ENCODE measurements around the gene F10. TPM values are rescaled to one million over a fixed set of nuclear protein-coding genes. Genes with fewer than 3 reads are reported as not detected.
A peak's percentile ranks its signal among the peaks of the same experiment; 100 is the strongest.

Gene F10
- total RNA-seq, 2 donors from 2014 or later: 10.2 to 48.0 TPM

DNA sequence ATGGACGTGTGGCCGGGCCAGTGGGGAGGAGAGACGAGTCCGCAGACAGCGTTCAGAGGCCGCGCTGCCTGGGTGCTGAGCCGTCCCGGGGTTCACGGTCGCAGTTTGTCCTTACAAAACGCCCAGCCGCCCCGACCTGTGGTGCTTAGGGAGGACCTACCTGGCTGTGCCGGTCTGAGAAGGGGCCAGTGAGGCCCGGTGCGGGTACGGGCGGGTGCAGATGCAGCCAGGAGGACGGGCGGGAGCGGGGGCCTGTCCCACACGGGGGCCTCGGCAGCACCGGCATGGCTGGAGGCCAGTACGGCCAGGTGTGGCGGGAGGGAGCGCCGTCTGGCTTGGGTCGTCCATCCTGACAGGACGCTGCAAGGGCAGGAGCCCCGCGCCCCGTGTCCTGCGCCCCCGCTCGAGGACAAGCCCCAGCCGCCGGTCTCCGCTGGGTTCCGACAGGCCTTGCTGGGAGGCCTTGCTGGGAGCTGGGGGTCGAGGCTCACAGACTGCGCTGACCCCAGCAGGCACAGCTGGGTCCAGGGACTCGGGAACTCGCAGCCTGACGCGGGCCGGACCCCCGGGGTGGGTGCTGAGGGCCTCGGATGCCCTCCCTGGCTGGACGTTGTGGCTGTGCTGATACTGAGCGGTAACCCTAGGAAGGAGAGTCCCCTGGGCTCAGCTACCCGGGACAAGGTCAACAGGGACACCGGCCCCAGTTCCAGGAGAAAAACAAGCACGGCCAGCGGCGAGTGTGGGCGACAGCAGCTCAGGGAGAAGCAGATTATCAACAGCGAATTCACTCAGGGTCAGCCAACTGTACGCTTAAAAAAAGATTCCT, 30.6 kb downstream of the F10 start:
- H3K4me3 ChIP-seq: peak overlapping the region; percentile 24 to 25
- H3K27me3 ChIP-seq (replicated peaks; ENCODE audit: insufficient read depth): no peaks in the 10 kb centered on the region
- H3K27ac ChIP-seq: peak overlapping the region; percentile 75 to 76
- H3K9me3 ChIP-seq: no peaks in the 10 kb centered on the region
- peak; percentile 30 for DNase-seq (ENCODE audit: low spot score)
- H3K4me1 ChIP-seq (replicated peaks): no peaks in the 10 kb centered on the region
- TF ChIP-seq POLR2A (IDR thresholded peaks at IDR 0.05) (no peak), POLR2AphosphoS5 (IDR thresholded peaks at IDR 0.05) (no peak)
- TF ChIP-seq, protein P1, sequence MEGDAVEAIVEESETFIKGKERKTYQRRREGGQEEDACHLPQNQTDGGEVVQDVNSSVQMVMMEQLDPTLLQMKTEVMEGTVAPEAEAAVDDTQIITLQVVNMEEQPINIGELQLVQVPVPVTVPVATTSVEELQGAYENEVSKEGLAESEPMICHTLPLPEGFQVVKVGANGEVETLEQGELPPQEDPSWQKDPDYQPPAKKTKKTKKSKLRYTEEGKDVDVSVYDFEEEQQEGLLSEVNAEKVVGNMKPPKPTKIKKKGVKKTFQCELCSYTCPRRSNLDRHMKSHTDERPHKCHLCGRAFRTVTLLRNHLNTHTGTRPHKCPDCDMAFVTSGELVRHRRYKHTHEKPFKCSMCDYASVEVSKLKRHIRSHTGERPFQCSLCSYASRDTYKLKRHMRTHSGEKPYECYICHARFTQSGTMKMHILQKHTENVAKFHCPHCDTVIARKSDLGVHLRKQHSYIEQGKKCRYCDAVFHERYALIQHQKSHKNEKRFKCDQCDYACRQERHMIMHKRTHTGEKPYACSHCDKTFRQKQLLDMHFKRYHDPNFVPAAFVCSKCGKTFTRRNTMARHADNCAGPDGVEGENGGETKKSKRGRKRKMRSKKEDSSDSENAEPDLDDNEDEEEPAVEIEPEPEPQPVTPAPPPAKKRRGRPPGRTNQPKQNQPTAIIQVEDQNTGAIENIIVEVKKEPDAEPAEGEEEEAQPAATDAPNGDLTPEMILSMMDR (IDR thresholded peaks at IDR 0.05): no peak
- 16% methylated on average over 38 of the region's 60 CpGs for whole genome bisulfite sequencing
- H3K36me3 ChIP-seq: no peaks in the 10 kb centered on the region
- intact Hi-C loops (cut with DNase I): loop anchor here (10.0 kb wide), 2 partner anchors 142 to 342 kb away; partner anchors contain the start of genes DCUN1D2 and LAMP1

DNA sequence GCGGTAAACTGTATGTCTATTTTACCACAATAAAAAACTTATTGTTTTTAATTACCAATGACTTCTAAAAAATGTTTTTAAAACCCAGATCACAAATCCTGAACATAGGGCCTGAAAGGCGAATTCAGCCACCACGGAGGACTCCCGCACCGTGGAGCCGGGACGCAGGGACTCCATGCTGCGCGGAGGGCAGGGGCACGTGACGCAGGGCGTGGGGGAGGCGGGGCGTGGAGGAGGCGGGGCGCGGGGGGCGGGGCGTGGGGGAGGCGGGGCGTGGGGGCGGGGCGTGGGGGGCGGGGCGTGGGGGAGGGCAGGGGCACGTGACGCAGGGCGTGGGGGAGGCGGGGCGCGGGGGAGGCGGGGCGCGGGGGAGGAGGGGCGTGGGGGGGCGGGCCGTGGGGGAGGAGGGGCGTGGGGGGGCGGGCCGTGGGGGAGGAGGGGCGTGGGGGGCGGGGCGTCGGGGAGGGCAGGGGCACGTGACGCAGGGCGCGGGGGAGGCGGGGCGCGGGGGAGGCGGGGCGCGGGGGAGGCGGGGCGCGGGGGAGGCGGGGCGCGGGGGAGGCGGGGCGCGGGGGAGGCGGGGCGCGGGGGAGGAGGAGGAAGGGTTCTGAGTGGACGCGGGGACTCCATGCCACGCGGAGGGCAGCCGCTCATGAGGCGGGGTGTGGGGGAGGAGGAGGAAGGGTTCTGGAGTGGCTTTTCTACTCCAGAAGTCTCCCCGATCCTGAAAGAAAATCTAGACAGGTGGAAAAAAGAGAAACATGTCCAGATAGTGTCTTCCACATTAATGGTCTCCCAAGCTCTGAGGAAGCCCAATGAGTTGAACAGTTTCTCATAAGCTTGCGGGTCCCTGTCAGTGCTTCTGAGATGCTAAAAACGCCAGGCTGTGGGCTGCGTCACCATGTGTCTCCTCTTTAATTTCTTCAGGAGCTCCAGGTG, 31.5 kb downstream of the F10 start:
- TF ChIP-seq POLR2AphosphoS5 (IDR thresholded peaks at IDR 0.05): peak; percentile 81
- peak; percentile 62 for TF ChIP-seq POLR2A (IDR thresholded peaks at IDR 0.05)
- TF ChIP-seq, protein P1 (IDR thresholded peaks at IDR 0.05): no peak
- DNase-seq (ENCODE audit: low spot score): peak; percentile 76
- H3K27me3 ChIP-seq (replicated peaks; ENCODE audit: insufficient read depth): no peaks in the 10 kb centered on the region
- WGBS: 5% methylated on average over 23 of the region's 76 CpGs
- no peaks in the 10 kb centered on the region for H3K36me3 ChIP-seq
- intact Hi-C loops (cut with DNase I): loop anchor here (10.0 kb wide), 2 partner anchors 141 to 341 kb away; partner anchors contain the start of genes DCUN1D2 and LAMP1
- H3K4me3 ChIP-seq: peak overlapping the region; percentile 24 to 25
- H3K9me3 ChIP-seq: no peaks in the 10 kb centered on the region
- no peaks in the 10 kb centered on the region for H3K4me1 ChIP-seq (replicated peaks)
- peak overlapping the region; percentile 75 to 76 for H3K27ac ChIP-seq

DNA sequence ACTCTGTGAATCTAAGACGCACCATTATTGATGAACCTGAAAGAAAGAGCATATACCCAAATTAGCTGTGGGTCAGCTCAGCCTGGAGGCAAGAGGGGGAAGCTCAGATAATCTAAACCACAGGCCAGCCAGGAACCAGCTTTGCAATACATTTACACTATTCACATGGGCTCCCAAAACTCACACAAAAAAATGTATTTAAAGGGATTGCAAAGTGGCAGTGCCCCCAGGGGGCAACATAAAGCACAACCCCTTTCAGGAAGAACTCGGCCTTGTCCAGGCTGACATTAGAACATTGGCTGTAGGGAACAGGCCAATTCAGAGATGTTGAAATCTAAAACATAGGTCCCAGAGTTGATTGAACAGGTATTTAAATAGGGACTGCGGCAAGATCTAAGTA, 32.6 kb downstream of the F10 start:
- H3K36me3 ChIP-seq: no peaks in the 10 kb centered on the region
- no peak overlapping the region for H3K4me3 ChIP-seq
- no peaks in the 10 kb centered on the region for H3K4me1 ChIP-seq (replicated peaks)
- H3K27me3 ChIP-seq (replicated peaks; ENCODE audit: insufficient read depth): no peaks in the 10 kb centered on the region
- DNase-seq (ENCODE audit: low spot score): no peak
- intact Hi-C loops (cut with DNase I): loop anchor here (5.0 to 10.0 kb wide), 3 partner anchors 52 to 340 kb away; partner anchors contain the start of genes CUL4A, DCUN1D2, LAMP1 and PCID2
- H3K27ac ChIP-seq: no peak overlapping the region
- WGBS: 72% methylated on average over 3 of the region's 3 CpGs
- H3K9me3 ChIP-seq: no peaks in the 10 kb centered on the region
- no peak for TF ChIP-seq POLR2A (IDR thresholded peaks at IDR 0.05)
- no peak for TF ChIP-seq POLR2AphosphoS5 (IDR thresholded peaks at IDR 0.05)
- TF ChIP-seq, protein P1 (IDR thresholded peaks at IDR 0.05): no peak

DNA sequence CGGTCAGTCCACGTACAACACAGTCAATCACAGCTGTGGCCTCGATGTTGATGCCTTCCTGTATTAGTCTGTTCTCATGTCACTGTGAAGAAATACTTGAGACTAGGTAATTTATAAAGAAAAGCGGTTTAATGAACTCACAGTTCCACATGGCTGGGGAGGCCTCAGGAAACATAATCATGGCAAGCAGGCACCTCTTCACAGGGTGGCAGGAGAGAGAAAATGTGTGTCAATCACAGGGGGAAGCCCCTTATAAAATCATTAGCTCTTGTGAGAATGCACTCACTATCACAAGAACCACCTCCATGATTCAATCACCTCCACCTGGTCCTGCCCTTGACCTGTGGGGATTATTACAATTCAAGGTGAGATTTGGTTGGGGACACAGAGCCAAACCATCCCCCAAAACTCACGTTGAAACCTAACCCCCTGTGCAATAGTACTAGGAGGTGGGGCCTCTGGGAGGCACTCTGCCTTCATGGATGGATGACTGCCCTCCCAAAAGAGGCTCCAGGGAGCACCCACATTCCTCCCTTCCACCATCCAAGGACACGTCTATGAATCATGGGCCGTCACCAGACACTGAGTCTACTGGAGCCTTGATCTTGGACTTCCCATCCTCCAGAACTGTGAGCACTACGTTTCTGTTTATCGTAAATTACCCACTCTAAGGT, 33.5 kb downstream of the F10 start:
- WGBS: 80% methylated on average over 9 of the region's 9 CpGs
- no peaks in the 10 kb centered on the region for H3K4me1 ChIP-seq (replicated peaks)
- H3K27me3 ChIP-seq (replicated peaks; ENCODE audit: insufficient read depth): no peaks in the 10 kb centered on the region
- H3K4me3 ChIP-seq: no peak overlapping the region
- no peak overlapping the region for H3K27ac ChIP-seq
- H3K9me3 ChIP-seq: no peaks in the 10 kb centered on the region
- H3K36me3 ChIP-seq: no peaks in the 10 kb centered on the region
- TF ChIP-seq POLR2A (IDR thresholded peaks at IDR 0.05): no peak
- DNase-seq (ENCODE audit: low spot score): no peak
- intact Hi-C loops (cut with DNase I): loop anchor here (5.0 to 10.0 kb wide), 3 partner anchors 51 to 339 kb away; partner anchors contain the start of genes CUL4A, DCUN1D2, LAMP1 and PCID2

Measured in prostate gland (tissue), 2 donors.